ENCODE measurements around the gene TSR3.

DNA sequence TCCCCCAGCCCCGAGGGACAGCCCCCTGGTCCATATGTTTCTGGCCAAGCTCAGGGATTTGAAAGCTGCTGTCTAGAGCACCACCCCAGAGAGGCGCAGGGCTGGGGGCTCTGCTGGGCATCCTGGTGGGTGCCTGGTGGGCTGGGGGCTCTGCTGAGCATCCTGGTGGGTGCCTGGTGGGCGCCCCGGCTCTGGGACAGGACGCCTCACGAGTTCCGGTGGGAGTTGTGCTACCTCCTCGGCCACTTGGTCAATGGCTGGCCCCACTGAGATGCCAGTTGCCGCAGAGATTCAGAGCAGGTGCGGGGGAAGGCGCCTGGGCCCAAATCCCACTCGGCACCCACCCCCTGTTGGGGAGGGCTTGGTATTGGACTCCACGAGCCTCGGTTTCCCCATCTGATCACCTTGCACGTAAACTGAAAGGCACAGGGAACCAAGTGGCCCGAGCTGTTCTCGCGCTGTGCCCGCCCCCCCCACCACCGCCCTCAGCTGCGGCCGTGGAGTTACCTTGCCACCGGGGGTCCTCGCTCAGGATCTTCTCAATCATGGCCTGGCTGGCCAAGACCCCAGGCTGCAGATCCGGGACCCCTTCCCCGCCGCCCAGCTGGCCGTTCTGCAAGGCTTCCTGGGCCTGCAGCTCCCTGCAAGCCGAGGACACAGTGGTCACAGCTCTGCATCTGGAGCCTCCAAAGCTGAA lies 49.5 kb upstream of the TSR3 start:
- no peak for TF ChIP-seq POLR2A (IDR thresholded peaks at IDR 0.05)
- TF ChIP-seq, protein P1, sequence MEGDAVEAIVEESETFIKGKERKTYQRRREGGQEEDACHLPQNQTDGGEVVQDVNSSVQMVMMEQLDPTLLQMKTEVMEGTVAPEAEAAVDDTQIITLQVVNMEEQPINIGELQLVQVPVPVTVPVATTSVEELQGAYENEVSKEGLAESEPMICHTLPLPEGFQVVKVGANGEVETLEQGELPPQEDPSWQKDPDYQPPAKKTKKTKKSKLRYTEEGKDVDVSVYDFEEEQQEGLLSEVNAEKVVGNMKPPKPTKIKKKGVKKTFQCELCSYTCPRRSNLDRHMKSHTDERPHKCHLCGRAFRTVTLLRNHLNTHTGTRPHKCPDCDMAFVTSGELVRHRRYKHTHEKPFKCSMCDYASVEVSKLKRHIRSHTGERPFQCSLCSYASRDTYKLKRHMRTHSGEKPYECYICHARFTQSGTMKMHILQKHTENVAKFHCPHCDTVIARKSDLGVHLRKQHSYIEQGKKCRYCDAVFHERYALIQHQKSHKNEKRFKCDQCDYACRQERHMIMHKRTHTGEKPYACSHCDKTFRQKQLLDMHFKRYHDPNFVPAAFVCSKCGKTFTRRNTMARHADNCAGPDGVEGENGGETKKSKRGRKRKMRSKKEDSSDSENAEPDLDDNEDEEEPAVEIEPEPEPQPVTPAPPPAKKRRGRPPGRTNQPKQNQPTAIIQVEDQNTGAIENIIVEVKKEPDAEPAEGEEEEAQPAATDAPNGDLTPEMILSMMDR (IDR thresholded peaks at IDR 0.05 in 8 of 11, conservative IDR thresholded peaks at IDR 0.05 in 3 of 11), result no peak

Data from spleen (tissue), 7 donors.